NCI-H128 (cell line): ENCODE data around the gene ARHGEF11.

Experiments
- DNase-seq: peaks from one replicate; lab custom pipeline; 2025; ENCODE audit not compliant: unreplicated experiment; lab: John Stamatoyannopoulos, UW

The ARHGEF11 gene

DNA sequence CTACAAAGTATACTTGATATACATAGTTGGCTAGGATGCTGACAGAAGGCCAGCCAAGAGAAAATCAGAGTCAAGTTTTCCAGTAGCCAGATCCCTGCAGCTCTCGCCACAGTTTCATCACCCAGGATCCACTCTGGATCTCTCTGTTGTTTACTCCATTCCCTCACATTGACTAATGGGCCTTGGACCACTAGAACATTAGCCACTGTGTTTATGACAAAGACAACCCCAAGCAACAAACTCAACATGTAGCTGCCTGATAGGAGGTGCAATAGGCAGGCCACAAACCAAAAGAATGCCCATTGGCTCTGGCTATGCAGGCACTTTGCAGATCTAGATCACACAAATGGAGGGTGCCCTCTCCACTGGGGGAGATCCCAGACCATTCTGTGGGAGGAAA, 44.2 kb downstream of the ARHGEF11 start:
- DNase-seq = no peak

DNA sequence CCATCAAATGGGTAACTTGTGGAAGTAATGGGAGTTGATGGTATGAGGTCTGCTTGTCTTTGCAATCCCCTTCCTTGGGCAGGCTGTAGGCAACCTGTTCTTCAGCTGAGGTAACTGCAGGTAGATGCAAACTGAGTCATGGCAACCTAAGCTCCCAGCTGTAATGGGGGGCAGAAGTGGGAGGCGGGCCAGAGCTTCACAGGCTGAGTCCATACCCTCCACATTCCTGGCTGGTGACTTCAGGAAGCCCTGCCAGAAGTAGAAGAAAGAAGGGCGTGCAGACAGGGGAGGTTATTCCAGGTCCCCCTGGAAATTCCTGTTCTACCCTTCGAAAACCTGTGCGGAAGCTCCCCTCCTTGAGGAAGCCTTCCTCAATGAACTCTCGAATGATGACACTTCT, 44.9 kb downstream of the ARHGEF11 start:
- DNase-seq = no peak

DNA sequence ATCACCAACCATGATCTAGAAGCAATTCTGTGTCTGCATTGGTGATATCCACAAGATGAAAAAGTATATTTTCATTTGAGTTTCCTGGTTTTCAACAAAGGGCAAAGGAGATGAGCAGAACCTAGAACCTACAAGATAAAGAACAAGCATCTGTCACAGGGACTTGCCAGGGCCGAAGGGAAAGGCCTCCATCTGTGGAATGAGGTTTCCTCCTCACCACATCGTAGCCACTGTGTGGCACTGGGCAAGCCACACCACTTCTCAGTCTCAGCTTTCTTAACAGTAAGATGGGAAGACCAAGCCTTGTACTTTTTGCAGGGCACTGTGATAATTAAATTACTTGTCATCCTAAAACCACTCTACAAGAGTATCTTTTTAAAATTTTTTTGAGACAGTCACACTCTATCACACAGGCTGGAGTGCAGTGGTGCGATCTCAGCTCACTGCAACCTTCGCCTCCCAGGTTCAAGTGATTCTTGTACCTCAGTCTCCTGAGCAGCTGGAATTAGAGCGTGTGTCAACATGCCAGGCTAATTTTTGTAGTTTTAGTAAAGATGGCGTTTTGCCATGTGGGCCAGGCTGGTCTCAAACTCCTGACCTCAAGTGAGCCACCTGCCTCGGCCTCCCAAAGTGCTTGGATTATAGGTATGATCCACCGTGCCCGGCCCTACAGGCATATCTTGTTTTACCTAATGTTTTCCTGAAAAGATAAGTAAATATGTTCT, 45.8 kb downstream of the ARHGEF11 start:
- no peak for DNase-seq

DNA sequence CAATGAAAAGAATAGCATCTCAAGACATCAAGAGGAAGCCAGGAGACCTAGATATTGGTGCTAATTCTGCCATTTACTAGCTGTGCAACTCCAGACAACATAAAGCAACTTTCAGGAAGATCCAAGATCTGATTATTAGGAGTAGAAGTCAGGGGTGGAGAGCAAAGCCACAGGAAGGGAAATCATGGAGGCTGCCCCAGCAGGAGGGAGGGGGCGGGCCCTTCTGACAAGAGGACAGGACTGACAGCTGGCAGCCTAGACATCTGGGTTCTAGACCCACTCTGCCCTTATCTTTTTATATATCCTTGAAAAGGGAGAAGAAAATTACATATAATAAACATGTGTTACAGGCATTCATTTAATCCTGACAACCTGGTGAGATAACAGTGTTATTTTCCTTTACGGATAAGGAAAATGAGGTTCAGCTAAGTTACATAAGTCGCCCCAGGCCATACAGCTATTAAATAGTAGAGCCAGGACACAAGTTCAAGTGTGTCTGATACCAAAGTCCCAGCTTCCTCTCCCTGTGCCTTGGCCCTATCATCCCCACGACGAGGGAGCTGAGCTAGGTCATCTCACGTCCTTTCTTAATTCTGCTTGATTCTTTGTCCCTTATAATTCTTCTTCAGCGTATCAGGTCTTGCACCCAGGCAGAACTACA, 46.6 kb downstream of the ARHGEF11 start:
- DNase-seq = no peak

DNA sequence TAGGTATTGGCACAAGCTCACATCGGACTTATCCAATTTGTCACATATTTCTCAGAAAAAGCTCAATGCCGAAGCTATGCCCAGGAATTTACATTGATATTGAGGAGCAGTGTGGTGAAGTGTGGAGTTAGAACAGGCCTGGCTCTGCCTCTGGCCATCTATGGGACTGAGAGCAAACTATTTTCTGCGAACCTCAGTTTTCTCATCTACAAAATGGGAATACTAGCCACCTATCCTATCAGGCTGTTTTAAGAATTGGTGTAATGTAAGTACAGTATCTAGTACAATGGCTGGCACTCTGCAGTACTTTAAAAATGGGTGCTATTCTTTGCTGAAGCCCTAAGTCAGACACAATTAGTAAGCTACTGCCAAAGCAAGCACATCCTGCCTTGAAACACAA, 47.2 kb downstream of the ARHGEF11 start:
- no peak for DNase-seq

DNA sequence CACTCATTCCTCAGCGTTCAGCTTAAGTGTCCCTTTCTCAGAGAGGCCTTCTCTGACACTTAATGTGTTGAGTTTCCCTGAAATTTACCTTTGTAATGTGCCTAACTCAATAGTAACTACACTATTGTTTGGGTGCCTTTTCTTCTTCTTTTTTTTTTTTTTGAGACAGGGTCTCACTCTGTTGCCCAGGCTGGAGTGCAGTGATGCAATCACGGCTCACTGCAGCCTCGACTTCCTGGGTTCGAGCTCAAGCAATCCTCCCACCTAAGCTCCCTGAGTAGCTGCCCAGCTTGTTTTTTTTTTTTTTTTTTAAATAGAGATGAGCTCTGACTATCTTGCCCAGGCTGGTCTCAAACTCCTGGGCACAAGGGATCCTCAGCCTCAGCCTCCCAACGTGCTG, 50.1 kb downstream of the ARHGEF11 start:
- DNase-seq = no peak

DNA sequence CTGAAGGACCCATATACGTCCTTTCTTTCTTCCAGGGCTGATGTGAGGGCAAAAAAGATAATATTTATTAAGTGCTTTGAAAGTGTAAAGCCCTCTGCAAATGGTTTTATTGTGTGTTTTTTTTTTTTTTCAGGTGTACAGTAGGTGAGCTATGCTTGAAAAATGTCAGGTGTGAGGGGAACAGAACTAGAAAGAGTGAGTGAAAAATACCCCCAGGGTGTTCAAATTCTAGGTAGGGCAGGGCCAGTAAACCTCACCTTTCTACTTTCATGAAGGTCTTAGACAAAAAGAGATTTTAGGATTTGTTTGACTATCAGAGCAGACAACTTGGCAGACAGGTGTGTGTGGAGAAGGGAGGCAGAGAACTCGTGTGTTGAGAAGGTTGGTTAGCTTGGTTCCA, 51.3 kb downstream of the ARHGEF11 start:
- no peak for DNase-seq

DNA sequence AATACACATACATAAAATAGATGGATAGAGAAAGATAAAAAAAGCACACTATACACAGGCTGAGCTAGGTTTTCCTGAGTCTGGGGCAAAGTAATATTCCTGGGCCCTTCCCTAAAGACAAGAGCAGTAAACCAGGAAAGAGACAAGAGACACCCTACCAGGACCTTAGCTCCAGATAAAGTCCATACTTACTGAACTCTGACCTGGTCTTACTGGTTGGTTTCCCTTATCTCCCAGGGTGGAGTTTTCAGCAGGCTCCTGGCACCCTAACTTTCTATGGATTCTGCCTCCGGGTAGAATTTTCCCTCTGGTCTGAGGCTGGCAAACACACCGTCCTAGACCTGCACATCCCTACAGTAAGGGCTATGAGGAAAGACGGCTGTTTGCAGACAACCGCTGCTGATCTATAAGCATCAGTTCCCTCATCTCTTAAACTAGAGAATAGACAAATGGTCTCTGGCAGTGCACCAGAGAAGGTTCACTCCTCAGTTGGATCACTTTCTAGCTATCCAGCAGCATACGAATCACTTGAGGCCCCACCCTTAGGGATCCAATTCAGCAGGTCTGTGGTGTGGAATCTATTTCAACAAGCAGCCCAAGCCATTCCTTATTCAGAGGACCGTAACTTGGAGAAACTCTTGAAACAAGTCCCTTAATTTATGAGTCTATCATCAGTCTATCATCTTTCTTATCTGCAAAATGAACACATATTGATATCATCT, 52.0 kb downstream of the ARHGEF11 start:
- DNase-seq = no peak

DNA sequence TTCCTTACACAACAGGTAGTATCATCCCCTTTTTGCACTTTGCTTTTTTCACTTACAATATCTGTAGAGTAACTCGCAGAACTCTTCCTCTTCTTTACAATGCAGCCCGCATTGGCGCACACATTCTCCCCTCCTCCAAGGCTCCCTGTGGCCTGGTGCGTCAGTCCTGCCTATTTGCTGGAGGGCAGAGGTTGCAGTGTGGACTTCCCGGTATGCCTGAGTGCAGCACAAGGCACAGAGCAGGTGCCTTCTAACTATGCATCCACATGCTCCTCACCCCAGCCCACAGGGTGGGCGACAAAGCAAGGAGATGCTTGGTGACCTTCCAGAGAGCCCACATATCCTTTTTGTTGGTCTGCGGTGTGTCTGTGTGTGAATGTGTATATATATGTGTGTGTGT, 53.3 kb downstream of the ARHGEF11 start:
- no peak for DNase-seq

DNA sequence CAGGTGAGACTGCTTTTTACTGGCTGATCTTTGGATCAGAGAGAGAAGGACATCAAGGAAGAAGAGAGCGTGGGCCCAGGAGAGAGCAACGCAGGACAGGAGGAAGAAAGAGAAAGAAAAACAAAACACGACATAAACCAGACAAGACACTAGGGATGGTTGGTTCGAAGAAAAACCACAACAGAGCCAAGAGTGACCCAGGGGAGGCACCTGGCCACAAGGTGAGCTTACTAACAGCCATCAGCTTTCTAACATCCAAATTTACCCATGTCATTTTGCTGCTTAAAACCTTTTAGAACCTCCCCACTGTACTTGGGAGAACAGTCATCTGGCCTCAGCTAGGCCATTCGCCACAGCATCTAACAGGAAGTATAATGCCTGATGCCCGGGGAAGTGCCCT, 57.8 kb downstream of the ARHGEF11 start:
- DNase-seq = no peak

DNA sequence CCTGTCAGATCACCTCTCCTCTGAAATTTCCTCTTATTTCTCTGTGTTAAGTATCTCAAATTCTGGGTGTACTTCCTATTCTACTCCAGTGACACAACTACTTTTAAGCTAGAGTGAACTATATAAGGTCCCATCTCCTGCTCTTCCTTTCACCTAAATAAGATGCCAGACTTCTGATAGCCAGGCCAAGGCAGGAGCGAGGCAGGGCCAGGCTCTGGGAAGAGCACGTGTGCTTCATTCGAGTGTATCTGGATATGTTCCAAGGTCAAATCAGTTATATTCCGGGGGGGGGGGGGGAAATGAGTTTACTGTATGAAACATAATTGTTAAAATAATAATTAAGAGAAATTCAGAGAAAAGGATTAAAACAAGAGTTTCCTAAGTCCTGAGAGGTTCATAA, 65.0 kb downstream of the ARHGEF11 start:
- no peak for DNase-seq

DNA sequence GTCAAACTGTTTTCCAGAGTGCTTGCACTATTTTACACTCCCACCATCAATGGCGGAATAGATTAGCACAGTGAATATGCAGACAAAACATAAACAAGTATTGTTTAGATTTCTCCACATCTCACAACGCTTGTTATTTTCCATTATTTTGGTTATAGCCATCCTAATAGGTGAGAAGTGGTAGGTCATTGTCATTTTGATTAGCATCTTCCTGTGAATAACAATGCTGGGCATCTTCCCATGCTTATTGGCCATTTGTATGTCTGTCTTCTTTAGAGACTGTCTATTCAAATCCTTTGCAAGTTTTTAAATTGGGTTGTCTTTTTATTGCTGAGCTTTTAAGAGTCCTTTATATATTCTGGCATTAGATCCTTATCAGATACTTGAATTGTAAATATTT, 70.5 kb downstream of the ARHGEF11 start:
- no peak for DNase-seq

DNA sequence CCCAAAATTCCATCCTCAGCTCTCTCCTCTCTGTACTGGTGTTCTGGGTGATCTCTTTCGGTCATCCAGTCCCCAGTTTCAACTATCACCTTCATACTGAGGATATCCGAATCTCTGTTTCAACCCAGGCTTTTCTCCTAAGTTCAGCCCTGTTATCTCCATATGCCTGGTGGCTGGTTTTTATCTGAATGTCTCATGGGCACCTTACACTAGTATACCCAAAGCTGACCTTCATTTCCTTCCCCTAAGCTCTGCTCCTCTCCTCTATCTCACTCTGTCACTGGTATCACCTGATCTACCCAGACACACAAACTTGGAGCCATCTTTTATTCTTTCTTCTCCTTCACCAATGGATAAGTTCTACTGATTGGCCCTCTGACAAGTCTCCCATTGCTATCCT, 72.1 kb downstream of the ARHGEF11 start:
- no peak for DNase-seq

DNA sequence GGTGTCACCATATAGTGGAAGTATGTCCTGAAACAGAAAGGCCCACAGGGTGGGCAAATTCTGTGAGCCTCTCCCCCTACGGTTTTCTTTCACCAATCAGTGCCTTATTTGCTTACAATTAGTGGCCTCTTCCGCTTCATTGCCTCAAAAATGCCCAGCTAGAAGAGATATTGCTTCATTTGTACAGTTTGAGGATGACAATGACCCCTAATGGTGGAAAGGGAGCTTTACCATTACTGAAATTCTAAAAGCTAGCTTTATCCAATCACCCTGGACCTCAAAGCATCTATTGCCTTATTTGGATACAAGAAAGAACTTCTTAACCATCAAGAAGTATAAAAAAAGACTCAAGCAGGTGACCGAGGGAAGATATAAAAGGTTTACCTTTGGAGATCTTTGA, 75.5 kb downstream of the ARHGEF11 start:
- DNase-seq = no peak

DNA sequence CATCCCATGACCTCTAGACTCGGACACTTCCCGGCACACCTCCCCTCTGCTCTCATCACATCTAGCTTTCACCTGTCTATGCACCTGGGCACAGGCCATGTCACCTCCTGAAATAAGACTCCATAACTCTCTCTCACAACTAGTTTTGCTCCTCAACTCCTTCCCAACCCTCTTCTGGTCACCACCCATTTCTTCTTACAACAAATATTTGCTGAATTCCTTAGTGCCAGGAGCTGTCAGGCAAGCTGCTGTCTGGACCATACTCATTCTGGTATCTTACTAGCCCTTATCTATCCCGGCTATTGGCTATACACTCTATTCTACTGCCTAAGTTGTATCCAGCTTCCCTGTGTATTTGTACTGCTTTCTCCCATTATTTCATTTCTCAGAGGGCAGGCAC, 76.0 kb downstream of the ARHGEF11 start:
- no peak for DNase-seq

DNA sequence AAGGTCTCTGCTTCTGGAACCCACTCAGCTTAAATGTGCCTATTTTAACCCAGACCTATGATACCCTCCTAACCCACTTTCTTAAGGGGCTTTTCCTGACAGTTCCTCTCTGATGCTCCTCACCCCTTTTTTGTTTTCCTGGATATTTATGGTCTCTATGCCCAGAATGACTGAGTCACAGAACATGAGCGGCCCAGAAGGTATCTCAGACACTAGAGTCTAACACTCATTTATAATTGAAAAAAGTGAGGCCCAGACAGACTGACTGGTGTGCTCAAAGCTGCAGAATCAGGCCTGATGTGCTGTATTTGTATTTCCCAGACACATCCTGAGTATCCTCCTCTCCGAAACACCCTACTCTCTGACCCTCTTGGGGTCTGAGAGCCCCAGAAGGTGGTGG, 81.1 kb downstream of the ARHGEF11 start:
- DNase-seq = no peak

DNA sequence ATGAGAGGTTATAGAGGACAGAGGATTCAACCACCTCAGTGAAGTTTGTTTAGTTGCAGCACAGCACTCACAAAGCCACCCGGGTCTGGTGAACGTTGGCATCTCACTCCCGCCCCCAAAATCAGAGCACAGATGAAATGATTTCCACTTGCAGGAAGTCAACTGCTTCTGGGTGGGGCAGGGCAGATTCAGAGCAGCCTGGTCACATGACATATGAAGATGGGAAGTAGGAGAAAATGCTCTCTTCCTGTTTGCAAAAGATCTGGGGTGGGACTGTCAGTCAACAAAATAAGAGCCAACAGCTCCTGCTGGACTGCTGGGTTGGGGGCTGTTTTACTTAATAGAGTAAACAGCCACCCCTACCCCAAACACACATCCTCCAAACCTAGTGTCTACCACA, 81.9 kb downstream of the ARHGEF11 start:
- DNase-seq = no peak

DNA sequence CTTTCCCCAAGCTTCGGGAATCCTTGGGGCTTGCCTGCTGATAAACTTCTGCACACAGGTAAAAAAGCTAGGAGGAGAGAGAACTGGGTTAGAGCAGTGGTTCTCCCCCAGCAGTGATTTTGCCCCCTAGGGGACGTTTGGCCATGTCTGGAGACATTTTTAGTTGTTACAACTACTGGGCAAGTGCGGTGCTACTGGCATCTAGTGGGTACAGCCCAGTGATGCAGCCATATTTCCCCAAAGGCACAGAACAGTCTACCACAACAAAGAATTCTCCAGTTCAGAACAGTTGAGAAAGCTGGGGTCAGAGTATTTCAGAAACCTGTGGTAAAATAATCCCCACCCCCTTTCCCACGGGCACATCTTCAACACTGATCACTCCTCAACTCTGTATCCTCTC, 83.8 kb downstream of the ARHGEF11 start:
- no peak for DNase-seq

DNA sequence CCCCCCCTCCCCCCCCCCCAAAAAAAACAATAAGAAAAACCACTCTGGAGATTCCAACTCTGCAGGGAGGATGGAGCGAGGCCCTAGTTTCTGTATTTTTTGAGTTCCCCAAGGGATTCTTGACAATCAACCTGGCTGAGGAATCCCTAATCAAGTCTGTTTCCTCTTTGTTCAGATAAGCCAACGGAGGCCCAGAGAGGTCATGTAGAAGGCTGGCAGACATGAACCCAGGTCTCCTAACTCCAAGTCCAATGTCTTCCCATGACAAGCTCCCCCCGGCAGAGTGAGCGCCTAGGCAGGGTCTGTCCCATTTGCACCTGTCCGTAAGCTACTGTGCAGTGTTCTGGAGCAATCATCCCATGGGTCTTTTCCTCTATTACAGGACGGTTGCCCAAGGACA, 85.6 kb downstream of the ARHGEF11 start:
- no peak for DNase-seq

DNA sequence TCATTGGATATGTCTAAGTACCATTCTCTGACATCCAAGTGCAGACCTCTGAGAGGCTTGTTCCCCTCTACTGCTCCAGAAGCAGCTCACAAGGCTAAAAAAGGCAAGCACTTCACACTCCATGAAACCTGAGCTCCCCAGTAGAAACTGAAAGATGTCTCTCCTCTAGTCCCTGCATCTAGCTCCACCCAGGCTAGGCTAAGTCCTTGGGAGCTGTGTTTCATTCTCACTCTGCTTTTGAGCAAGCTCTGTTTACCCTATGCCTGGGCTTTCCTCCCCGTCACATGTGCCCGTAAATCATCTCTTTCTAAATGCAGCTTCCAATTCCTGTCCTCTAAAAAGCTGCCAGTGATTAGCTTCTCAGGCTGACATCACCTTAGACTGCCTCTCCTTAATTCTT, 86.1 kb downstream of the ARHGEF11 start:
- DNase-seq = no peak

DNA sequence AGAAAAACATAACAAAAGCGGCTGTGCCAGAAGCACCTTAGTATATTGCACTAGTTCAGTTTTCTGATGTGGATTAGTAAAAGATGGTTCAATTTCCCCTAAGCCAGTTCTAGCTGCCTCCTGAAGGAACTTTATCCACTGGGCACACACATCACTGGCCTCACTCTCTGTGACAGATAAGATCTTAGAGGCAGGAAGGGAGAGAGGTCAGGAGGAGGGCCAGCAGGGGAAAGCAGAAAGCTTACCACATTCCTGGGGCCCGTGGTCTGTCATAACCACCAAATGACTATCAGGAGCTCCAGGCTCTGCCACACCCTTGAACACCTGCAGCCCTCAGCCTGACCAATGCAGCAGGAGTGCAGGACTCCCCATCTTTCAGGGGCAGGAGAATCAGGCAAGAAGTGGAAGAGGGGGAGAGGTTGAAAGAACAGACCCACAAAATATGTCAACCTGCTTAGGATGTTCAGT, 87.3 kb downstream of the ARHGEF11 start:
- no peak for DNase-seq

DNA sequence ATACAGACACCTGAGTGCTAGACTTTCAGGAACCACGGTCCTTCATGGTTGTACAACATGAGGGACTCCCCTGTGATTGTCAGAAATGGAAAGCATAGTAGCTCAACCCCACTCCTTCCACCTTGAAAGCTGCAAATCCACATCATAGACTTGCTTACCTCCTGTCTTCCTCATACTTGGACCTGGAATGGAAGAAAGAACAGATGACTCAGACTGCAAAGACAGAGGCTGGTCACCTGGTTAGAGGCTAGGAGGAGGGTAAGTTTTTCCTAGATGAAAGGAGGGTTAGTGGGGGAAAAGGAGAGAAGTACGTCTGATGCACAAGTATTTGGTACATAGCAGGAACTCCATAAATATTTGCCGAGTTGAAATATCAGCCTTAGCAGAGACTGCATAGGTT, 87.9 kb downstream of the ARHGEF11 start:
- DNase-seq = no peak
